Measurements from ENCODE around the gene LAMA3. TPM values are rescaled to one million over a fixed set of nuclear protein-coding genes. Genes with fewer than 3 reads are reported as not detected.

LAMA3 gene
- total RNA-seq, 1 experiment from 2014 or later, result 0.56 TPM

GRCh38 chr18:23897733-23898132, 208.5 kb downstream of the LAMA3 start:
- DNase-seq (ENCODE audit: low read depth), result no peak

GRCh38 chr18:23900994-23901393, 211.7 kb downstream of the LAMA3 start:
- DNase-seq (ENCODE audit: low read depth), result no peak

- no peak for DNase-seq (ENCODE audit: low read depth)
Measured at GRCh38 chr18:23902396-23902795, 213.1 kb downstream of the LAMA3 start.

GRCh38 chr18:23903971-23904370, 214.7 kb downstream of the LAMA3 start:
- DNase-seq (ENCODE audit: low read depth), result no peak

GRCh38 chr18:23906658-23907057, 217.4 kb downstream of the LAMA3 start:
- no peak for DNase-seq (ENCODE audit: low read depth)

- DNase-seq (ENCODE audit: low read depth), result no peak
Measured at GRCh38 chr18:23908827-23909226, 219.6 kb downstream of the LAMA3 start.

- no peak for DNase-seq (ENCODE audit: low read depth)
Measured at GRCh38 chr18:23910032-23910431, 220.8 kb downstream of the LAMA3 start.

GRCh38 chr18:23912356-23912755, 223.1 kb downstream of the LAMA3 start:
- DNase-seq (ENCODE audit: low read depth), result peak; percentile 63

- no peak for DNase-seq (ENCODE audit: low read depth)
Measured at GRCh38 chr18:23916338-23916737, 227.1 kb downstream of the LAMA3 start.

- peak; percentile 57 for DNase-seq (ENCODE audit: low read depth)
Measured at GRCh38 chr18:23918395-23919032, 229.3 kb downstream of the LAMA3 start.

- peak; percentile 34 for DNase-seq (ENCODE audit: low read depth)
Measured at GRCh38 chr18:23920054-23920453, 230.8 kb downstream of the LAMA3 start.

- no peak for DNase-seq (ENCODE audit: low read depth)
Measured at GRCh38 chr18:23921716-23922285, 232.5 kb downstream of the LAMA3 start.

GRCh38 chr18:23922939-23923338, 233.7 kb downstream of the LAMA3 start:
- no peak for DNase-seq (ENCODE audit: low read depth)

GRCh38 chr18:23924813-23925212, 235.6 kb downstream of the LAMA3 start:
- DNase-seq (ENCODE audit: low read depth), result peak; percentile 62

GRCh38 chr18:23926571-23926970, 237.3 kb downstream of the LAMA3 start:
- DNase-seq (ENCODE audit: low read depth), result no peak

GRCh38 chr18:23927821-23928746, 238.8 kb downstream of the LAMA3 start:
- DNase-seq (ENCODE audit: low read depth), result no peak

- DNase-seq (ENCODE audit: low read depth), result no peak
Measured at GRCh38 chr18:23929362-23929930, 240.2 kb downstream of the LAMA3 start.

GRCh38 chr18:23930002-23930401, 240.7 kb downstream of the LAMA3 start:
- DNase-seq (ENCODE audit: low read depth), result no peak

GRCh38 chr18:23932385-23933067, 243.3 kb downstream of the LAMA3 start:
- no peak for DNase-seq (ENCODE audit: low read depth)

- DNase-seq (ENCODE audit: low read depth), result no peak
Measured at GRCh38 chr18:23933407-23933806, 244.2 kb downstream of the LAMA3 start.

GRCh38 chr18:23934252-23934651, 245.0 kb downstream of the LAMA3 start:
- no peak for DNase-seq (ENCODE audit: low read depth)

All from HT1080 (cell line).